Ishikawa (cell line): ENCODE data around the gene PRKACG.

ENCODE experiments used
- CEBPB ChIP-seq: IDR thresholded peaks from 2 replicates; pipeline ENCODE4 v1.6.1; 2012
- CREB1 ChIP-seq: IDR thresholded peaks from 2 replicates; pipeline ENCODE4 v1.6.1; 2012; ENCODE audit warnings: low read depth
- EGR1 ChIP-seq: IDR thresholded peaks from 2 replicates; pipeline ENCODE4 v1.6.1; 2012
- EP300 ChIP-seq: IDR thresholded peaks from 2 replicates; pipeline ENCODE4 v1.6.1; 2012; ENCODE audit warnings: borderline replicate concordance
- FOXM1 ChIP-seq: IDR thresholded peaks from 2 replicates; pipeline ENCODE4 v1.6.1; 2012; ENCODE audit warnings: low read depth, borderline replicate concordance
- NFIC ChIP-seq: IDR thresholded peaks from 2 replicates; pipeline ENCODE4 v1.6.1; 2012
- RAD21 ChIP-seq: IDR thresholded peaks from 2 replicates; pipeline ENCODE4 v1.6.1; 2012; ENCODE audit warnings: low read depth
- TAF1 ChIP-seq: IDR thresholded peaks from 2 replicates; pipeline ENCODE4 v1.6.1; 2012; ENCODE audit warnings: low read depth, mild to moderate bottlenecking
- TCF12 ChIP-seq: IDR thresholded peaks from 2 replicates; pipeline ENCODE4 v1.6.1; 2012; ENCODE audit warnings: low read depth
- TEAD4 ChIP-seq: IDR thresholded peaks from 2 replicates; pipeline ENCODE4 v1.6.1; 2012
- YY1 ChIP-seq: IDR thresholded peaks from 2 replicates; pipeline ENCODE4 v1.6.1; 2012; ENCODE audit warnings: low read depth
- ZBTB7A ChIP-seq: IDR thresholded peaks from 2 replicates; pipeline ENCODE4 v1.6.1; 2012; ENCODE audit warnings: low read depth
- TF ChIP-seq, protein P1 (sequence below): IDR thresholded peaks from 2 replicates; pipeline ENCODE4 v1.6.1; 2012; ENCODE audit warnings: low read depth, mild to moderate bottlenecking
- TF ChIP-seq, protein P2 (sequence below): IDR thresholded peaks from 2 replicates; pipeline ENCODE4 v1.6.1; 2012
- TF ChIP-seq, protein P3 (sequence below): IDR thresholded peaks from 2 replicates; pipeline ENCODE4 v1.6.1; 2012

Gene PRKACG

GRCh38 chr9:69023650-69024049, 9.7 kb upstream of the PRKACG start:
- TF ChIP-seq CREB1 (no peak), NFIC (no peak), YY1 (no peak), ZBTB7A (no peak), TCF12 (no peak), CEBPB (no peak), EP300 (no peak), RAD21 (no peak), FOXM1 (no peak), TEAD4 (no peak), TAF1 (no peak), EGR1 (no peak)
- TF ChIP-seq, protein P1, sequence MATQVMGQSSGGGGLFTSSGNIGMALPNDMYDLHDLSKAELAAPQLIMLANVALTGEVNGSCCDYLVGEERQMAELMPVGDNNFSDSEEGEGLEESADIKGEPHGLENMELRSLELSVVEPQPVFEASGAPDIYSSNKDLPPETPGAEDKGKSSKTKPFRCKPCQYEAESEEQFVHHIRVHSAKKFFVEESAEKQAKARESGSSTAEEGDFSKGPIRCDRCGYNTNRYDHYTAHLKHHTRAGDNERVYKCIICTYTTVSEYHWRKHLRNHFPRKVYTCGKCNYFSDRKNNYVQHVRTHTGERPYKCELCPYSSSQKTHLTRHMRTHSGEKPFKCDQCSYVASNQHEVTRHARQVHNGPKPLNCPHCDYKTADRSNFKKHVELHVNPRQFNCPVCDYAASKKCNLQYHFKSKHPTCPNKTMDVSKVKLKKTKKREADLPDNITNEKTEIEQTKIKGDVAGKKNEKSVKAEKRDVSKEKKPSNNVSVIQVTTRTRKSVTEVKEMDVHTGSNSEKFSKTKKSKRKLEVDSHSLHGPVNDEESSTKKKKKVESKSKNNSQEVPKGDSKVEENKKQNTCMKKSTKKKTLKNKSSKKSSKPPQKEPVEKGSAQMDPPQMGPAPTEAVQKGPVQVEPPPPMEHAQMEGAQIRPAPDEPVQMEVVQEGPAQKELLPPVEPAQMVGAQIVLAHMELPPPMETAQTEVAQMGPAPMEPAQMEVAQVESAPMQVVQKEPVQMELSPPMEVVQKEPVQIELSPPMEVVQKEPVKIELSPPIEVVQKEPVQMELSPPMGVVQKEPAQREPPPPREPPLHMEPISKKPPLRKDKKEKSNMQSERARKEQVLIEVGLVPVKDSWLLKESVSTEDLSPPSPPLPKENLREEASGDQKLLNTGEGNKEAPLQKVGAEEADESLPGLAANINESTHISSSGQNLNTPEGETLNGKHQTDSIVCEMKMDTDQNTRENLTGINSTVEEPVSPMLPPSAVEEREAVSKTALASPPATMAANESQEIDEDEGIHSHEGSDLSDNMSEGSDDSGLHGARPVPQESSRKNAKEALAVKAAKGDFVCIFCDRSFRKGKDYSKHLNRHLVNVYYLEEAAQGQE, result no peak
- TF ChIP-seq, protein P2, sequence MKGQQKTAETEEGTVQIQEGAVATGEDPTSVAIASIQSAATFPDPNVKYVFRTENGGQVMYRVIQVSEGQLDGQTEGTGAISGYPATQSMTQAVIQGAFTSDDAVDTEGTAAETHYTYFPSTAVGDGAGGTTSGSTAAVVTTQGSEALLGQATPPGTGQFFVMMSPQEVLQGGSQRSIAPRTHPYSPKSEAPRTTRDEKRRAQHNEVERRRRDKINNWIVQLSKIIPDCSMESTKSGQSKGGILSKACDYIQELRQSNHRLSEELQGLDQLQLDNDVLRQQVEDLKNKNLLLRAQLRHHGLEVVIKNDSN, result no peak
- TF ChIP-seq, protein P3, sequence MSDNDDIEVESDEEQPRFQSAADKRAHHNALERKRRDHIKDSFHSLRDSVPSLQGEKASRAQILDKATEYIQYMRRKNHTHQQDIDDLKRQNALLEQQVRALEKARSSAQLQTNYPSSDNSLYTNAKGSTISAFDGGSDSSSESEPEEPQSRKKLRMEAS, result no peak

DNA sequence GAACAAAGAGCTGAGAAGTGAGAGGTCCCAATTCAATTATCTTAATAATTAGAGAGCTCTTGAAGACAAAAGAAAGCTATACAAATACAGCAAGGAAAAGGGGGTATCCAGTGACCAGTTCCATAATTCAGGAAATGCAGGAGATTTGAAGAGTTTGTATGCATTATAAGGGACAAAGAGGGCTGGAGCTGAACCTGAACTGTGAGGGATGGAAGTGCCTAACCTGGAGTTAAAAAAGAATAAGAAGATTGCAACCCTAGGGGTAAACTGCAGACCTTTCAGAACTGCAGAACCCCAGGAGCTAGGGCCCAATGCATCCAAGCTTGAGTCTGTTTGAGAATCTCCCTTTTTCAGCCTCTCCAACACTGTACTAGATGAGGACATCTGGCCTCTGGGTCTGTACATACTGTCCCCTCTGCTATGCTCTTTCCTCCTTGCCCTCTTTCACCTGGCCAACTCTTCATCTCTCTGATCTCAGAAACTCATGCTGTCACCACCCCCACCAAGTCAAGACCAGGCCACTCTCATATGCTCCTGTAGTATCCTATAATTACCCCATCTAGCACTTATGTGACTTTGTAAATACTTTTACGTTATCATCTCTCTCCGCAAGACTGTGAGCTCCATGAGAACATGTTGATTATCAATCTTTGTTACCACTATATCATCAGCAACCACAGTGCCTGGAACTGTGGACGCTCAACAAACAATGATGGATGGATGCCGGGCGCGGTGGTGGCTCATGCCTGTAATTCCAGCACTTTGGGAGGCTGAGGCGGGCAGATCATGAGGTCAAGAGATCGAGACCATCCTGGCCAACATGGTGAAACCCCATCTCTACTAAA, 6.6 kb upstream of the PRKACG start:
- TF ChIP-seq ZBTB7A (no peak), EGR1 (no peak), CREB1 (no peak), TEAD4 (no peak), NFIC (no peak), TAF1 (no peak), CEBPB (no peak), RAD21 (no peak), YY1 (no peak), EP300 (no peak), FOXM1 (no peak), TCF12 (no peak)
- TF ChIP-seq, protein P1, result no peak
- TF ChIP-seq, protein P3, result no peak
- TF ChIP-seq, protein P2, result no peak

- TF ChIP-seq, protein P3, result no peak
- TF ChIP-seq RAD21, result no peak
- no peak for TF ChIP-seq NFIC
- no peak for TF ChIP-seq YY1
- TF ChIP-seq EGR1, result no peak
- TF ChIP-seq, protein P1, result no peak
- no peak for TF ChIP-seq FOXM1
- TF ChIP-seq, protein P2, result no peak
- TF ChIP-seq TAF1, result no peak
- TF ChIP-seq CREB1, result no peak
- TF ChIP-seq CEBPB, result no peak
- TF ChIP-seq EP300, result no peak
- TF ChIP-seq TEAD4, result no peak
- TF ChIP-seq ZBTB7A, result no peak
- no peak for TF ChIP-seq TCF12
Observed at GRCh38 chr9:69019808-69020207, 5.9 kb upstream of the PRKACG start.
